ENCODE measurements around the gene NKX2-4.
"Not testable (repeated sequence)": the region's sequence is repeated elsewhere in the genome, so short reads cannot be mapped to it uniquely, and the experiment has no call there.

NKX2-4 gene

DNA sequence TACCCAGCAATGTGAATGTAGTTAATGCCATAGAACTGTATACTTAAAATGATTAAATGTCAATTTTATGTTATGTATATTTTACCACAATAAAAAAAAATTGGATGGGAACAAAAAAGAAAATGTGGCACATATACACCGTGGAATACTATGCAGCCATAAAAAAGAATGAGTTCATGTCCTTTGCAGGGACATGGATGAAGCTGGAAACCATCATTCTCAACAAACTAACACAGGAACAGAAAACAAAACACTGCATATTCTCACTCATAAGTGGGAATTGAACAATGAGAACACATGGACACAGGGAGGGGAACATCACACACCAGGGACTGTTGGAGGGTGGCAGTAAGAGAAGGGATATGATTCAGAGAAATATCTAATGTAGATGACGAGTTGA, 21.8 kb upstream of the NKX2-4 start:
- peaks cover 10% of the 10 kb centered on the region for H3K27me3 ChIP-seq (ENCODE audit: control insufficient read depth, insufficient read depth, low read length)
- H3K4me2 ChIP-seq (ENCODE audit: low read length); H3K9ac ChIP-seq (ENCODE audit: low read depth, low read length); H3K4me1 ChIP-seq (ENCODE audit: control insufficient read depth, insufficient read depth, low read length); H3K4me3 ChIP-seq (ENCODE audit: low read length); H3K36me3 ChIP-seq (ENCODE audit: insufficient read depth, low read length); H3K9me3 ChIP-seq (replicated peaks; ENCODE audit: low read length): not testable (repeated sequence)

- peaks cover 28% of the 10 kb centered on the region for H3K27me3 ChIP-seq (ENCODE audit: control insufficient read depth, insufficient read depth, low read length)
- not testable (repeated sequence) for H3K9me3 ChIP-seq (replicated peaks; ENCODE audit: low read length); H3K9ac ChIP-seq (ENCODE audit: low read depth, low read length); H3K4me2 ChIP-seq (ENCODE audit: low read length); H3K4me3 ChIP-seq (ENCODE audit: low read length); H3K4me1 ChIP-seq (ENCODE audit: control insufficient read depth, insufficient read depth, low read length); H3K36me3 ChIP-seq (ENCODE audit: insufficient read depth, low read length)
These were observed 16.7 kb upstream of the NKX2-4 start for GRCh38 chr20:21413996-21414395.

GRCh38 chr20:21411725-21412124, 14.4 kb upstream of the NKX2-4 start:
- Histone ChIP-seq H3K27me3 (ENCODE audit: control insufficient read depth, insufficient read depth, low read length) (peaks cover 39% of the 10 kb centered on the region), H3K4me3 (ENCODE audit: low read length) (no peak overlapping the region), H3K9ac (ENCODE audit: low read depth, low read length) (no peak overlapping the region), H3K4me2 (ENCODE audit: low read length) (no peak overlapping the region), H3K36me3 (ENCODE audit: insufficient read depth, low read length) (no peaks in the 10 kb centered on the region), H3K4me1 (ENCODE audit: control insufficient read depth, insufficient read depth, low read length) (no peaks in the 10 kb centered on the region), H3K9me3 (replicated peaks; ENCODE audit: low read length) (no peaks in the 10 kb centered on the region)

- Histone ChIP-seq H3K9me3 (replicated peaks; ENCODE audit: low read length) (no peaks in the 10 kb centered on the region), H3K9ac (ENCODE audit: low read depth, low read length) (no peak overlapping the region), H3K4me3 (ENCODE audit: low read length) (no peak overlapping the region), H3K4me2 (ENCODE audit: low read length) (no peak overlapping the region), H3K27me3 (ENCODE audit: control insufficient read depth, insufficient read depth, low read length) (peaks cover 89% of the 10 kb centered on the region), H3K4me1 (ENCODE audit: control insufficient read depth, insufficient read depth, low read length) (peaks cover 5% of the 10 kb centered on the region), H3K36me3 (ENCODE audit: insufficient read depth, low read length) (no peaks in the 10 kb centered on the region)
These were observed 1.7 kb upstream of the NKX2-4 start for GRCh38 chr20:21399005-21399475.

DNA sequence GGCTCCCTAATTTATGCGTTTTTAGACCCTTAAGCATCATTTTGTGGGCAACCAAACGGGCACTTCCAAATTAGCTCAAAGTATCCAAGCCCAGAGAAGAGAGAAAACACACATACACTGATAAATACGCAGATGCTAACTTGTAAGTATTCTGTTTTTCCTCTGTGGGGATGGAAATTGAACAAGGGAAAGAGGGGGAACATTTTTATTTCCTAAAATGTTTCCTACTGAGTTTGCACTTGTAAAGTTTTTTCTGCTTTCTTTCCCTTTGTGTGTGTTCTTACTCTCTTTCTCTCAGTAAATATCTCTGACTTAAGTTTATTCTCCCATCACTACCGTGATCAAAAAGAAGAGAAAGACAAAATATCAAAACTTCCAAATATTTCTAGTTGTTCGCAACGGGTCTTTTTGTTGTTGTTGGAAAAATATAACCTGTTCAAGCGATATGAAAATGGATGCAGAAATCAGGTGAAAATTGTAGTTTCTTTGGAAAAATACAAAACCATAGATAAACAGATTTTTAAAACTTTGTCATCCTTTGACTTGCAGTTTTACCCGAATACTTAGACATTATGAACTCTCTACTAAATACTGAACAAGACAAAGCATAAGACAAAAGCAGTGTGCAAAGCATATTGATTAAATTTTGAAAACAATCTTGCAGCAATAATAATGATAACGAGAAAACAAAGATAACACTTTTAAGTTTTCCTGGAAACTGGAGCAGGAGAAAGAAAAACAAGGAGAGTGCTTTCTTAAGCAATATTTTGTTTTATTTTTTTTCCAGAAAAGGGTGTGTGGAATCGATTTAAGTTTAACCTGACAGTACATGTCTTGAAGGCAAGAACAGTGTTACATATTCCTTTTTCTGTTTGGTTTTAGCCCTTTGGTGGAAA, 1.0 kb upstream of the NKX2-4 start:
- no peaks in the 10 kb centered on the region for H3K36me3 ChIP-seq (ENCODE audit: insufficient read depth, low read length)
- H3K9me3 ChIP-seq (replicated peaks; ENCODE audit: low read length) = no peaks in the 10 kb centered on the region
- H3K4me3 ChIP-seq (ENCODE audit: low read length) = no peak overlapping the region
- peaks cover 90% of the 10 kb centered on the region for H3K27me3 ChIP-seq (ENCODE audit: control insufficient read depth, insufficient read depth, low read length)
- peaks cover 5% of the 10 kb centered on the region for H3K4me1 ChIP-seq (ENCODE audit: control insufficient read depth, insufficient read depth, low read length)
- H3K4me2 ChIP-seq (ENCODE audit: low read length) = no peak overlapping the region
- H3K9ac ChIP-seq (ENCODE audit: low read depth, low read length) = no peak overlapping the region

GRCh38 chr20:21396599-21397340, 556 bp downstream of the NKX2-4 start:
- peaks cover 83% of the 10 kb centered on the region for H3K27me3 ChIP-seq (ENCODE audit: control insufficient read depth, insufficient read depth, low read length)
- no peaks in the 10 kb centered on the region for H3K9me3 ChIP-seq (replicated peaks; ENCODE audit: low read length)
- no peaks in the 10 kb centered on the region for H3K36me3 ChIP-seq (ENCODE audit: insufficient read depth, low read length)
- peak overlapping the region; percentile 66 for H3K4me2 ChIP-seq (ENCODE audit: low read length)
- no peak overlapping the region for H3K9ac ChIP-seq (ENCODE audit: low read depth, low read length)
- peaks cover 5% of the 10 kb centered on the region for H3K4me1 ChIP-seq (ENCODE audit: control insufficient read depth, insufficient read depth, low read length)
- H3K4me3 ChIP-seq (ENCODE audit: low read length) = peak overlapping the region; percentile 25

- H3K4me3 ChIP-seq (ENCODE audit: low read length) = peak overlapping the region; percentile 33
These were observed 1.4 kb downstream of the NKX2-4 start for GRCh38 chr20:21395666-21396598.

DNA sequence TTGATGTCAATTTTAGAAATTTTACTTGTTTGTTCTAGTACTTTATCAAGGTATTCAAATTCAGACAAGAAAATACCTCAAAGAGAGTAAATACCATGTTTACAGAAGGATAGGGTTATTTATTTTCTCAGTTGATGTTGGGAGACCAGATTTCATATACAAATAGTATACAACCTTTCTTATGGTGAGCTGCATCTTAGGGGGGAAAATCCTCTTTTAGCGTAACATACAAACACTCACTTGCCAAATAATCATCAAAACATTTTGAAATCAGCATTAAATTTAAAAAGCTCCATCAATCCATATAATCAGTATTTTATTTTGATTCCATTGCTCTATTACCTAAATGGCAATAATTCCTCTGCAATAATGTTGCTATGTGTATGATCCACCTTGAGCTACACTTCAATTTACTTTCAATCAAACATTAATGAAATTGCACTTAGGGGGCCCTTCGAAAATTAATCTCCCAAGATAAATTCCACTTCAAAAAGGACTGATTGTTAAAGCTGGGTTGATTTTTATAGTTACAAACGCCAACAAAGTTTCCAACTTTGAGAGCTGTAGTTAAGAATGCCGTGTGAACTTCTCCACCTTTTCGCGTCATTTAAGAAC, 2.2 kb downstream of the NKX2-4 start:
- H3K9ac ChIP-seq (ENCODE audit: low read depth, low read length) = no peak overlapping the region
- no peak overlapping the region for H3K4me3 ChIP-seq (ENCODE audit: low read length)

More at GRCh38 chr20:21395666-21396598, 1.4 kb downstream of the NKX2-4 start:
- no peaks in the 10 kb centered on the region for H3K9me3 ChIP-seq (replicated peaks; ENCODE audit: low read length)
- H3K4me2 ChIP-seq (ENCODE audit: low read length) = peak overlapping the region; percentile 66
- H3K4me1 ChIP-seq (ENCODE audit: control insufficient read depth, insufficient read depth, low read length) = peaks cover 5% of the 10 kb centered on the region
- no peak overlapping the region for H3K9ac ChIP-seq (ENCODE audit: low read depth, low read length)
- H3K36me3 ChIP-seq (ENCODE audit: insufficient read depth, low read length) = peaks cover 2% of the 10 kb centered on the region
- peaks cover 77% of the 10 kb centered on the region for H3K27me3 ChIP-seq (ENCODE audit: control insufficient read depth, insufficient read depth, low read length)

GRCh38 chr20:21394551-21394950, 2.8 kb downstream of the NKX2-4 start:
- H3K4me2 ChIP-seq (ENCODE audit: low read length) = no peak overlapping the region
- H3K9ac ChIP-seq (ENCODE audit: low read depth, low read length) = no peak overlapping the region
- H3K9me3 ChIP-seq (replicated peaks; ENCODE audit: low read length) = no peaks in the 10 kb centered on the region
- peaks cover 5% of the 10 kb centered on the region for H3K4me1 ChIP-seq (ENCODE audit: control insufficient read depth, insufficient read depth, low read length)
- peaks cover 13% of the 10 kb centered on the region for H3K36me3 ChIP-seq (ENCODE audit: insufficient read depth, low read length)
- H3K4me3 ChIP-seq (ENCODE audit: low read length) = no peak overlapping the region
- H3K27me3 ChIP-seq (ENCODE audit: control insufficient read depth, insufficient read depth, low read length) = peaks cover 63% of the 10 kb centered on the region

More for the DNA sequence above, 2.2 kb downstream of the NKX2-4 start:
- Histone ChIP-seq H3K36me3 (ENCODE audit: insufficient read depth, low read length) (peaks cover 9% of the 10 kb centered on the region), H3K27me3 (ENCODE audit: control insufficient read depth, insufficient read depth, low read length) (peaks cover 69% of the 10 kb centered on the region), H3K9me3 (replicated peaks; ENCODE audit: low read length) (no peaks in the 10 kb centered on the region), H3K4me1 (ENCODE audit: control insufficient read depth, insufficient read depth, low read length) (peaks cover 5% of the 10 kb centered on the region), H3K4me2 (ENCODE audit: low read length) (no peak overlapping the region)

GRCh38 chr20:21393816-21394519, 3.4 kb downstream of the NKX2-4 start:
- Histone ChIP-seq H3K4me2 (ENCODE audit: low read length) (no peak overlapping the region), H3K9ac (ENCODE audit: low read depth, low read length) (no peak overlapping the region), H3K4me1 (ENCODE audit: control insufficient read depth, insufficient read depth, low read length) (peaks cover 5% of the 10 kb centered on the region), H3K27me3 (ENCODE audit: control insufficient read depth, insufficient read depth, low read length) (peaks cover 59% of the 10 kb centered on the region), H3K4me3 (ENCODE audit: low read length) (no peak overlapping the region), H3K36me3 (ENCODE audit: insufficient read depth, low read length) (peaks cover 19% of the 10 kb centered on the region), H3K9me3 (replicated peaks; ENCODE audit: low read length) (no peaks in the 10 kb centered on the region)
